GM19395 (cell line): ENCODE measurements around the gene MBTPS1.

Experiments used
- ATAC-seq: cut with Tn5 transposase; IDR thresholded peaks from one replicate; pipeline ENCODE4 v1.9.1; 2021; ENCODE audit warnings: mild to moderate bottlenecking, moderate library complexity; ENCODE audit not compliant: unreplicated experiment

MBTPS1 gene

DNA sequence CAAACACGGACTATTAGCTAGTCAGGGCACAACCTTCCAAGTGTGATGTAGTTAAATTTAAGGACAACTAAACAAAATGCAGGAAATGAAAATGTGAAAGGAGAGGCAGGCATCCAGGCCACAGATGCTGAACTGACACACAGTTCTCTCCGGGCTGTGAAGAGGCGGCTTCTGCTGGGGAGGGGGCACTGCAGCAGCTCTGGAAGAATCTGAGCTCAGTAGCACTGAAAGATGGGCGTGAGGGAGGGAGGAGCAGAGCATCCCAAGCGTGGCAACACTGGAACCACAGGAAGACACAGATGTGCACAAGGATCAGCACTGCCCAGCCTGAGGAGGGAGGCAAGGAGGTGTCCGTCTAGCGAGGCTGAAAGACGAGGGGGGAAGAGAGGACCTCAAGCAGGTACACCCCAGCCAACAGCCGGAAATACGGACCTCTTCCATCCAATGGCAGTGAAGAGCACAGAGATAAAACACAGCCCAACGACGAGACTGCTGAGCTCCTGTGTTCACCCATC, 11.4 kb downstream of the MBTPS1 start:
- no peak for ATAC-seq

DNA sequence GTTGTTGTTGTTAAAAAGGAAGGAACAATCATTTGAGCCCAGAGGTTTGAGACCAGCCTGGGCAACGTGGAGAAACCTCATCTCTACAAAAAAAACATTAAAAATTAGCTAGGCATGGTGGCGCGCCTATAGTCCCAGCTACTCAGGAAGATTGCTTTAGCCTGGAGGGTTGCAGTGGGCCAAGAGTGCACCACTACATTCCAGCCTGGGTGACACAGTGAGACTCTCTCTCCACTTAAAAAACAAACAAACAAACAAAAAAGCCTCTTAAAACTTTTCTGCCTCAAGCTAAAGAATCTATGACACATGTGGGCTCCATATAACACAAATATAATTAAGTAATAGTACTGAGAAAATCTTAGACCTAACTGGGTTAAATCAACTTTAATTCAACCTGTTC, 12.5 kb downstream of the MBTPS1 start:
- no peak for ATAC-seq

- no peak for ATAC-seq
Measured at GRCh38 chr16:84103678-84104077, 13.1 kb downstream of the MBTPS1 start.

DNA sequence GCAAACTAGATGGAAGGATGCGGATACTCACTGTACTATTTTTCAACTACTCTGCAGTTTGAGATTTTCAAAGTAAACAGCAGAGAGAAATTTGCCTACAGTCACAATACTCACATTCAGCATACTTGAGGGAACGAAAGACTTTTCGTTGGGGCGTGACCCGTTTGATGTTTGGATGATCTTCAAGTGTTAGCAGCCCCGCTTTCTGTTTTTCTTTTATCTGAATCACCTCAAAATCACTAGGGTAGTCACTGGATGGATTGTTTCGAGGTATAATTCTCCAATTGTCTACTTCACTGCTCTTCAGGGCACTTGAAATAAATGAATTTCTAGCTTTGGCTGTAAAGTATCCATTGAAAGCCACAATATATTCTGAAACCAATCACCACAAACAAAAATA, 17.8 kb downstream of the MBTPS1 start:
- ATAC-seq, result no peak

DNA sequence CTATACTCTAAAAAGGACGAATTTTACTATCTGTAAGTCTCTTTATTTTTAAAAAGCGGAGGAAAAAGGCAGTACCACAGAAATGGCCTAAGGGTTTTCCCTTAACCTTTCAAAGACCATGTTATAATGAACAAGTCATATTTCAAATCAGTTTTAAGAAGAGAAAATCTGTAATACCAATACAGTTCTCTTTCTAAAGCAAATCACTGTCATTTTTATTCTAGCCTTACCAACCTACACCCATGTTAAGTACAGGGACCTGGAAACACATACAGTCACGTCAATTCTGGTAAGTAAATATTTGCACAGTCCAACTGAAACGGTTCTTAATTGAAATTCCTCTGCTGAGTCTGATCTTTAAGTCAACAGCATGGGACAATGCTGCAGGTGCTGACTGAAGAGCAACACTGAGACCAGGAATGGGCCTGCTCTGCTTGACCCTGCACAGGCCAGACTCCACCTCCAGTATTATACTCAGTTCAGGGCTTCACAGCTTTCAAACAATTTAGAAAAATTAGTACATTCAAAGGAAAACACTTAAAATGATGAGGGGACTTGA, 20.2 kb downstream of the MBTPS1 start:
- ATAC-seq, result no peak

DNA sequence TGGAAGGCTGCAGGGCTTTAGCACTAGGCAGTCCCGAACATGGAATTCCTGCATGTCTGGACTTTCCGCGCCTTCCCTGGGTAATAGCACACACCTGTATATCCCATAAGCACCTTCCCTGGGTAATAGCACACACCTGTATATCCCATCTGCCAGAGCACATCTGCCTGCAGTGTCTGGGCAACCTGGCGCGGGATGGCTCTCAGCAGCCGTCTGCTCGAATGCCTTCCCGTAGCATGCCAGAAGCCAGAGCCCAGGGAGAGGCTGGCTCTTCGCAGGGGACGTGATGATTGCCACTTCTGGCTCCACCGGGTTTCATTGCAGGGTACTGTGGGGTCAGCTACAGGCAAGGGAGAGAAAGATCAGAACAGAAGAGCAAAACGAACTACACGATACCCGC, 21.3 kb downstream of the MBTPS1 start:
- ATAC-seq, result no peak

DNA sequence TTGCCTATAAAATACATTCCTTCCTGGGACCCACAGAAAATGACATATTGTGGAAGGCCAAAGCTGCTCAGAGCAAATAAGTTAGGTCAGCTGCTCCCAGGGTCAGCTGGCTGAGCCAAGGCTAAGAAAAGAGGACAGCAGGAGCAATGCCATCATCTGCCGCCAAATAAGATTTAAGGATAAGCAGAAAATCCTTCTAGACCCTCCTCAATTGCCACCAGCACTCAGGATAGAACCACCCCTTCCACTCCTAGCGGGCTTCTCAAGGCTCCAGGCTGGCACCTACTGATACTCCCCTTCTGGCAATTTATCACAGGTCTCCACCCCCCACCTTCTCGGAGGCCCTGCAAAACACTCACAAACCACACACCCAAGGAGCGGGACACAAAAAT, 22.9 kb downstream of the MBTPS1 start:
- no peak for ATAC-seq

- no peak for ATAC-seq
Measured at GRCh38 chr16:84093120-84093878, 23.4 kb downstream of the MBTPS1 start.

DNA sequence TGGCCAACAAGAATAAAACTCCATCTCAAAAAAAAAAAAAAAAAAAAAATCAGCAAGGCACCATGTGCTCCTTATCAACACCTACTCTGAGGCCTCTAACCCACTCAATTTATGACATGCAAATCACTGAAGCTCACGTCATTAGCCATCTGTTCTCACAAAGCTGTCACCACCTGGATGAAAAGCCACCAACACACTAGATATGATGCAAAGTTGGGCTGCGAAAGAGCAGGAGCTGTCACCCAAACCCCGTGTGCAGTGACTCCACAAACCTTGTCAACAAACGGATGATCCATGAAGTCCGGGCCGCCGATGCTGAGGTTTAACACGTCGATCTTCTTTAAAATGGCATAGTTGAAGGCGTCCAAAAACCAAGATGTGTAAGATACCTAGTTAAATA, 25.3 kb downstream of the MBTPS1 start:
- ATAC-seq, result no peak

- ATAC-seq, result no peak
Measured at GRCh38 chr16:84090211-84090610, 26.5 kb downstream of the MBTPS1 start.

DNA sequence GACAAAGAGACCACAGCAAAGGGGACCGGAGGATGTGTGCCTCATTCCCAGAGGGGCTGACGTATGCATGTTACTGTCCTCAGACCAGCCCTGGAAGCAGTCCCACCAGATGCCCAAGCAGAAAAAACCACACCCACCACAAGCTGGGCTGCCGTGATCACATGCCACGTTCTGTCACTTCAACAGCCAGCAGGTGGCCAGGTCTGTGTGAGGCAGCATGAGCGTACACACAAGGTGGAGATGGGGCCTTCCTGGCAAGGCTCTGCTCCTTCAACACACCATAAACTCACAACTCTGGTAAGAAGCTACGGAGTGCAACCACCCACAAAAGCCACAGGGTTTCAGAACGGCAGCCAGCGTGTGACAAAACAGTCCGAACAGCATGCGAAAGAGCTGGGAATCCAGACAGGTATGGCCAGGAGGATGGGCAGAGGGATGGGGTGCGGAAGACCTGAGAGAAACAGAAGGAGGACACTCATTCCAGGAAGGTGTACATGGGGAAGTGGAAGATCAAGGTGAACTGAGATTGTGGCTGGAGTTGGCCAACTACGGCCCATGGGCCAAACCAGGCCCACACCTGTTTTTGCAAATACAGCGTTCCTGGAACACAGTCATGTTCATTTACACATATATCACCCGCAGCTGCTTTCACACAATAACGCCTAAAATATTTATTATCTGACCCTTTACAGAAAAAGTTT, 27.9 kb downstream of the MBTPS1 start:
- ATAC-seq, result peak; percentile 79

DNA sequence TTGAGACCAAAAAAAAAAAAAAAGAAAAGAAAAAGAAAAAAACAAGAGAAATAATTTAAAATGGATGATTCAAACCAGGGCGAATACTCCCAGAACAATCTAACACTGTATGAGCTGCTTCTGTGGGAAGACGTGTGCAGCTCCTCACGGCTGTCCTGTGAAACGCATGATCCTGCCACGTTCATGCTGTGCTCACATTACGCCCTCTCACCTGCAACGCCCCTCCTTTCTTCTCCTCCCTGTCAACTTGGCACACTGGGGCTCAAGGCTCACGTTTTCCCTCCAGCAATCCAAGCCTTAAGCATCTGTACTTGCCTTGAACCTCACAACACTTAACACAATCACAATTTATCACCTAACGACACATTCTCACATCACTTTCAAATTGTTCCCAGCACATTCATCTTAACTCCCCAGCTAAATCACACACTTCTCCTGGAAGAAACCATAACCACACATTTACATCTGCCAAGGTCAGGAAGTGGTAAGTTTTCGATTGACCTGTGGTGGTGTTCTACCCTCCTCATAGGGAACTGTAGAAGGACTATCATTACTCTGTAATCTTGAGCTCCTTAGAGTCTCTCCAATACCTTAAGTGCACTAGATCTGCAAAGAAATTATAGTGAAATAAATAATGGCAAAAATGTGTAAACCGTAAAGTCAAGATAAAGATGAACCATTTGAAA, 29.1 kb downstream of the MBTPS1 start:
- ATAC-seq, result no peak

GRCh38 chr16:84087001-84087400, 29.7 kb downstream of the MBTPS1 start:
- ATAC-seq, result no peak

GRCh38 chr16:84086341-84086740, 30.4 kb downstream of the MBTPS1 start:
- ATAC-seq, result no peak

GRCh38 chr16:84085773-84086172, 31.0 kb downstream of the MBTPS1 start:
- no peak for ATAC-seq

GRCh38 chr16:84085271-84085667, 31.5 kb downstream of the MBTPS1 start:
- ATAC-seq, result no peak

DNA sequence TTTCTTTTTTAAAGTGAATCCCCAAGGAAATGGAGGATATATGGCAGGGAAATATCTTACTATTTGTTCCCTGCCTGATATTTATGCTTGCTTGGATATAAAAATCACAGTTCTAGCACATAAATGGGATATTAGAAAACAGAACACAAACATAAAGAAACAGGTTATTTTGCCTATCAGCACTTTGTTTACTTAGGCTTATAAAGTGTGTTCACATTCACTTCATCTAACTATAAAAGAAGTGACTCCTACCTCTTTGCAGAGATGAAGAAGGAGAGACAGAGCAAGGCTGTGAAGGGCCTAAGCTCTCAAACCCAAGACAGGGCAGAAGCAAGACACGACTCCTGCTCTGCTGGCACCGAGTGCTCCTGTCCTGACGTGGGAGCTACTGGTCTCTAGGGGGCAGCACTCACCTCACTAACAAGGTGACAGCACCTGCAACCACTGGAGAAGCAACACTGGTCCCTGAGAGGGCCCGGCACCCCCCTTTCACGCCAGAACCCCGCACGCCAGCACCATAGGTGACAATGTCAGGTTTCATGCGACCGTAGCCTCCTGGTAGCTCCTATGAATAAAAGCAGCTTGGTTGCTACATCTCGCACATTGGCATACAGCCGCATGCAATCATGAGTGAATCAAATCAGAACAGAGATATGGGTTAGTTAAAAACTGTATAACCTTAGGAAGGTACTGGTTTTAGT, 32.0 kb downstream of the MBTPS1 start:
- no peak for ATAC-seq

DNA sequence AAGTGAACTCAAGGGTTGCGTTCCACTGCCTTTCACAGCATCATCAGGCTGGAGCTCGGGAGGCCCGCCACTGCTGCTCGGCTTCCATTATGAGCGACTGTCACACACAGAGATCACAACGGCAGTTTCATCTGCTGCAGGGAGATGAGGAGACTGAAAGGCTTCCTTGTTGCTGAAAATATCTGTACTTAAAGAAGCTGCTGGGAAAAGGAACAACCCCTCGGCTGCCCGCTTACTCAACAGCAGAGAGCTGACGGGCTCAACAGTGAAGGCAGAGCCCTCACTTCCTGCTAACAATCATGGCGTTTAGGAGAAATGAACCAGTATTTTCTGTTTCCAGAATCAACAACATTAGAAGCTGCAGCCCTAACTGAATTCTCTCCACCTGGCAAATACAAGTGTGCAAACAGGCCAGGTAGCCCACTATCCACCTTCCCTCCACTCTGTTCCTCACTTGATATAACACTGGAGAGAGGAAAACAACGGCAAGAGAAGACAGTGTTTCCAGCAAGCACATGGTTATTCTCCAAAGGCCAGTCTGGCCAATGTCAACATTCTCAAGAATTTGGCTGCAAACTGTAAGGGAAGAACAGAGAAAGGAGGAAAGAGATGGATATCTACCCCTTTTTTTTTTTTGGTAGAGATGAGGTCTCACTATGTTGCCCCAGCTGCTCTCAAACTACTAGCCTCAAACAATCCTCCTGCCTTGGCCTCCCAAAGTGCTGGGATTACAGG, 33.7 kb downstream of the MBTPS1 start:
- no peak for ATAC-seq

DNA sequence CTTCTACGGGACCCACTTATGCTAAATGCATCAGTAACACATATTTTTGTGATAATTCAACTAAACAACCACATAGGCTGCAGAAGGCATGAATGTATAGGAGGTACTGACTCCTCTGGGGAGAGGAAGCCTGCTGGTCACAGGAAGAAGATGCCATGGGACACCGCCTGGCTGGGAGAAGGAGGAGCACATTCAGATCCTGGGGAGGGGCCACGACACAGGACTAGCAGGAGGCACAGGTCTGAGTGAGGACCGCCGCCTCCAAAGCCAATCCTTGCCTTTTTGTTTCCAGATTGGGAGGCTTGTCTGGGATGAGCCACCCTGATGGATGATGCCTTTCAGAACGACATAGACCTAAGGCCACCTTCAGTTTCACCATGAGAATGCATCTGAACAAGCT, 34.6 kb downstream of the MBTPS1 start:
- ATAC-seq, result no peak

DNA sequence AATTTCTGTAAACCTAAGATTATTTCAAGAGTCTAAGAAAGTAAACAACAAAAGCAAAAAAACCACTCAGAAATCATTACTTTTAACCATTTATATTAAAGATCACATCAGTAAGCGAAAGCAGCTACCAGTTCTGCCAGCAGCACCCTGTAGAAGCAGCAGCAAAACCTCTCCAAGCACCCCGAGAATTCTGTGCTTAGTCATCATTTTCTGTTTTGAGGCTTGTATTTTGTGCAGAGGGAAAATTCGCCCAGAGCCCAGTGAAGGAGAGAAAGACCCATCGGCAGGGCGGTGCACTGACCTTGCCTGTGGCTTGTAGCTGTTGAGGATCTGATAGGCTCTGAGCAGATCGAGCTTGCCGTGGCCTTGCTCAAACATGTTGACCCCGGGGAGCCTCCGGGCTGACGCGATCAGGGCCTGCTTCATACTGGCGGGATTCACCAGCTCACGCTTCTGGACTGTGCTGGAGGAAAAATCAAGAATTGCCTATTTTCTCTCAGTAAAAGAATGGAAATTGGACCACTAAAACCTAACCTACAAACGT, 35.2 kb downstream of the MBTPS1 start:
- no peak for ATAC-seq
